ENCODE results near the gene CD200R1.

Gene CD200R1

DNA sequence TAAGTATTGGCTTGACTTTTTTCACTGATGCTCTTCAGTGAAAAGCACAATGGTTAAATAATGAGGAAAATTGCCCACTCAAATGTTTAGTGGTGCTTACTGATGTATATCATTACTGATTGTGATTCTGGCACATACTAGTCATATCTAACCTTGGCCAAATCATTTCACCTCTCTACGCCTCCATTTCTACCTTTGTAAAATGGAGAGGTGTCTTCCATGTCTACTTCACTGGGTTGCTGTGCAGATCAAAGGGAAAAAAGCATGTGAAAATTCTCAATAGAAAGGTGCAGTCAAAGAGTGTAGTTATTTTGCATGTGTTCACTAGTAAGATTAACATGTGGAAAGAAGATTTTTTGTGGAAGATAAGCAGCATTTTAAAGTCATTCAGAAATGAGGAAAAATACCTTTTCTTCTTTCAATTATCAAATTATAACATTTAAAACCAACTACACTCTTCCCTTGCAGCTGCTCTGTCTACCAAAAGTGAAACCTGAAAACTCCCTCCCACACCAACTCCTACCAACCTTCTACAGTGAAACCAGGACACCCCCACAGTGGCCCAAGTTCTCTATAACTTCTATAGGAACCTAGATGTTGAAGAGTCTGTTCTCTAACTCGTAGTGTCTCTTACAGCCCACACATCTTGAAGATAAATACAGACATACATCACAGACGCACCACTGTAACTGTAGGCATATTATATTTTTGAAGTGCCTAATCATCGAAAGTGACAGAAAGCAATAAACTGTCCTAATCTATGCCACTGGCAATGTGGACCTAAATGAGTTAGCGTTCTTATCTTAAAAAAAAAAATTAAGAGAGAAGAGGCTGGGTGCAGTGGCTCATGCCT is 1.4 kb downstream of the CD200R1 start:
- DNase-seq: no peak

DNA sequence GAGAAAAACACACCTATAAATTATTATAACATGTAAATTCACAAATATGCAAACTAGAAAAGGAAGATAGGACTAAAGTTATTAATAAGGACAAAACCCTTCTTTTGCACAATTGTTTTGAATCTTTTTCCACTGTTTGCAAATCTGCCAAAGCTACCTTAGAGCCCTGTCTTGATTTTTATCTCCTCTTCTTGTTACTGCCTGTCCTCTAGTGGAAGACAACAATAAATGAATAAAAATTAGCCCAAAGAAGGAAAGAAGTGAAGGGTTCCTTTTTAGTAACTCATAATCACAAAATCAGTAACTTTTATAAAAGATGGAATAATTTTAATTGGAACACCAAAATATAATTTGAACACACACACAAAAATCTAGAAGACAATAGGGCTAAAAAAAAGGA is 2.7 kb downstream of the CD200R1 start:
- no peak for DNase-seq

DNA sequence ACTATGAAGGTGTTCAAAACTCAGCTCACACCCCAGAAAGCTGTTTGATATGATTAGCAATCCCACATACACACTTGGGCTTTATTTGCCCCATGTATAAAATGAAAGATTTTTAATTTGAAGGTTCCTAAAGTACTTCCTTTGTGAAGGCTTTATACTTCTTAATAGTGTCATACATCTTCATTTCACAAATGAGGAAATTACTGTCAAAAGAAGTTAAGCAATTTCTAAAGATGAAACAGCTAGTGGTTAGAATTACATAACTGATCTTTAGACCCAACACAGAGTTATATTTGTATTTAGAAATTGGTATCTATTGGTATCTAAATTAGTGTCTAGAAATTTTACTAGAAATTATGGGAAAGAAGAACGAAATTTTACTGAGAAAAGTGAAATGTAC is 7.1 kb downstream of the CD200R1 start:
- no peak for DNase-seq

DNA sequence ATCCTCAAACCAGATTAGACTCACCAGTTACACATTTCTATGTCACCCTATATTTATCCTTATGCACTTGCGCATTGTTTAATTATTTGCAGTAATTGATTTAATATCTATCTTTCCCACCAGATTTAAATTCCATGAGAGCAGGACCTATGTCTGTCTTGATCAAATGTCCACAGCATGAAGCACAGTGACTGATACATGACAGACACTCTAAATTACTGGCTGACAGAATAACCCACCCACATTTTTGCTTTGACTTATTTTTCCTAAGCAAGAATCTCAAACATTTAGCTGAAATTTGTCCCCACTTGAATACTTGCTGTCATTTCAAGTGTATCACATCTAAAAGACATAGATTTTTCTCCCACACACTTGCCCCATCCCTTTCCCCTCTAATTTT is 7.5 kb downstream of the CD200R1 start:
- no peak for DNase-seq

DNA sequence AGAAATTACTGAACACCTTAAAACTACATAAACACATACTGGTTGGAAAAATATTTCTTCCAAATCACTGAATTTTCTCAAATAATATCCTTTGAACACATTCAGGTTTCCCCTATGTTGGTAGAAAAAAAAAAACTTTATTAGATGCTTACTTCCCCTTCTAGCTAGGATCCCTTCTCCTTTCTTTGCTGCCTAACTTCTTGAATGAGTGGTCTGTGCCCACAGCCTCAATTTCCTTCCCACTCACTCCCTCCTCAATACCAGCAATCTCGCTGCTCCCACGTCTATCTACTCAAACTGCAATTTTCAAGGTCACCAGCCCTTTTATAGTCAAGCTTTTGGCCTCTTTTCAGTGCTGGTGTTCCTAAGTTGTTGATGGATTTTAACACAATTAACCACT is 8.3 kb downstream of the CD200R1 start:
- DNase-seq: no peak

DNA sequence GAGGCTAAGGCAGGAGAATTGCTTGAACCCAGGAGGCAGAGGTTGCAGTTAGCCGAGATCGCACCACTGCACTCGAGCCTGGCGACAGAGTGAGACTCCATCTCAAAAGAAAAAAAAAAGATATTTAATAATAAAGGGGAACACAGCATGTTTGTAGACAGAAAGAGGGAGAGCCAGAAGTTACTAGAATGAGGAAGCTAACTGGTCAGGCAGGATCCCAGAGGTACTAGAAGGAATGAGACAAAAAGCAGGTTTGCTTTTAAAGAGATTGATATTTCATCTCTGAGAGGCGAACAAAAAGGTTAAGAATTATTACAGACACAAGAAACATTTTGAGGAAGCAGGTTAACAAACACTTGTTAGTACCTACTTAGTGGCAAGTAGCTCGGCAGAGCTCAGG is 9.2 kb downstream of the CD200R1 start:
- no peak for DNase-seq

DNA sequence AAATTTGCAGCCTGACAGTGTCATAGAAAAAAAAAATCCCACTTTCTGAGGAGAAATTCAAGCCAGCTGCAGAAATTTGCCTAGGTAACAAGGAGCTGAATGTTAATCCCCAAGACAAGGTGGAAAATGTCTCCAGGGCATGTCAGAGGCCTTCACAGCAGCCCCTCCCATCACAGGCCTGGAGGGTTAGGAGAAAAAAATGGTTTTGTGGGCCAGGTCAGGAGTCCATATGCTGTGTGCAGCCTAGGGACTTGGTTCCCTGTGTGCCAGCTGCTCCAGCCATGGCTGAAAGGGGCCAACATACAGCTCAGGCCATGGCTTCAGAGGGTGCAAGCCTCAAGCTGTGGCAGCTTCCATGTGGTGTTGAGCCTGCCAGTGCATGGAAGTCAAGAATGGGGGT is 11.2 kb downstream of the CD200R1 start:
- DNase-seq: no peak

DNA sequence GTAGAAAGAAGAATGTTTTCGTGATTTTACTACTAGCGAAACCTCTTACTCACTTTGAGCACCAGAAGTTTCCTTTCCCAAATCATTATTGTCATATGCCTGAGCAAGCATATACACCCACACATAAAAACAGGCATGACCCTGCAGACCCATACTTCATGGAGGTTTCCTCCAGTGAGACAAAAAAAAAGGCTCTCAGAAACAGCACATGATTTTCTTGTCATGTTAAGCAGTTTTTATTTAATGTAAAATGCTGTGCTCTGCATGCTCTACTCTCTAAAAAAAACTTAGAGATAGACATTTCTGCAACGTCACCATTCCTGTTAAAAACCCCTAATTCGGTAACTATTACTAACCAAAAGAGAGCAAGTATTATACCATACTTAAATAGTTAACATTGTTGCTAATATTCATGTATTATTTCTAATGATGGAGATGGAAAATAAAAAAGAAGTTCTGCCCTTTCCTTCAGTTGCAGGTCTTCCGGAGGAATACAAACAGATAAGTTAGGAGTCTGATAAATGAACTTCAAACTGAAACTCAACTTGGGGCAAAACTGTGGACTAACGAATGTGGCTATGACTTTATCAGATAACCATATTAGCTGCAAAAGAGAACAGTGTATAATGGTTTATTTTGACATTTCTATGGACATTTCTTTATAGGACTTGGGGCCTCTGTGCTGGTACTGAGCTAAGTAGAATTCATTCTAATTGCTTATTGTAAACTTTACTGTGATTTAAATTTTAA is 15.9 kb downstream of the CD200R1 start:
- no peak for DNase-seq

DNA sequence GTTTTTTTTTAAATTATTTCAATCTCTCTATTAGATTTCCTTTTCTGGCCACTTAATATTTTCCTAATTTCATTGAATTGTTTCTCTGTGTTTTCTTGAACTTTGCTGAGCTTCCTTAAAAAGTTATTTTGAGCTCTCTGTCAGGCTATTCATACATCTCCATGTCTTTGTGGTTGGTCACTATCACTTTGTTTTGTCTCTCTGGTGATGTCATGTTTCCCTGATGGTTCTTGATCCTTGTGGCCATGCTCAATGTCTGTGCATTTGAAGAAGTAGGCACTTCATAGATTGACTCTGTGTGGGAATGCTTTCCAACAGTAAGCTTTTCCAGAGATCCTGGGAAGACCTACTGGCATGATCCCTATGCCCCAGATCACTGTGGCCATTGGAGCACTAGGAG is 18.6 kb downstream of the CD200R1 start:
- DNase-seq: no peak

DNA sequence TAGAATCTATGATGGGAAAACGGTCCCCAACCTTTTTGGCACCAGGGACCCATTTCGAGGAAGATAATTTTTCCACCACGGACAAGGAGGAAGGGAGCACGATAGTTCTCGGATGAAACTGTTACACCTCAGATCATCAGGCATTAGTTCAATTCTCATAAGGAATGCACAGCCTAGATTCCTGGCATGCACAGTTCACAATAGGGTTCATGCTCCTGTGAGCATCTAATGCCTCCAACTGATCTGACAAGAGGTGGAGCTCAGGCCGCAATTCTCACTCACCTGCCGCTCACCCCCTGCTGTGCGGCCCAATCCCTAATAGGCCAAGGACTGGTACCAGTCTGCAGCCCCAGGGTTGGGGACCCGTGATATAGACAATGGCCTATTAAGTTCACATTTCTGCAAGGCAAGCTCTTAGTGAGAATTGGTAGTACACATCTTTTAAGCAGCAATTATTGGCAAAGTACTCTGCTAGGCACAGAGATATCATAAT is 26.5 kb downstream of the CD200R1 start:
- DNase-seq: no peak

DNA sequence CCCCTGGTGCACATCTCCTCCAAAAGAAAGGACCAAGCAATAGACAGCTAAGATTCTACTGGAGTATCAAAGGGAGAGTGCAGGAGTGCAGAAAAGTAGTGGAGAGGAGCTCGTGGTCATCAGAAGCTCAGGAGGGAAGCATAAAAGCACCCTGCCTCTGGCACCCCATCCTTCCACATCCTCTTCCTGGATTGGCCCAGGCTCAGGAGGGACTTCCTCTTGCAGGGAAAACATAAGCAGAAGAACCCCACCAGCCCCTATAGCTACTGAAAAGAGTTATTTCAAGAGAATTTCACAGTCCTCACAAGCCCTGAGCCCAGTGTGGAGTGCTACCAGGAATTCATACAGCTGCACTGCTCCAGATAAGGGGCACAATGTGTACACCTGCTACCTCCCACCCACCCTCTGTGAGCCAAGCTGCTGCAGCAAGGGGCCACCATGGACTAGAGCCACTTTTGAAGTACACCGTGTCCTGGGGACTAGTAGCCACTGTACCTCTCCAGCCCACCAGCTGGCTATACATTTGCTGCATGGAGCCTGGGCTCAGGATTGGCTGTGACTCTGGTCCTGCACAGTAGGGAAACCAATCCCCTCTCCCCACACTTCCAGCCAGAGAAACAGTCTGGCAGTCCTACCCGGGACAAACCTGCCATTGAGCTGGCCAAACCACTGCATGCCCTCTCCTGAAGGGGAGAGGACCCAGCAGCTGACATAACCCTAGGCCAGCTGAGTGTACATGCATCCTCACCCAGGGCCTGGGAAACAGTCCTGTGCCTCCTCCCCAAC is 43.0 kb downstream of the CD200R1 start:
- no peak for DNase-seq

DNA sequence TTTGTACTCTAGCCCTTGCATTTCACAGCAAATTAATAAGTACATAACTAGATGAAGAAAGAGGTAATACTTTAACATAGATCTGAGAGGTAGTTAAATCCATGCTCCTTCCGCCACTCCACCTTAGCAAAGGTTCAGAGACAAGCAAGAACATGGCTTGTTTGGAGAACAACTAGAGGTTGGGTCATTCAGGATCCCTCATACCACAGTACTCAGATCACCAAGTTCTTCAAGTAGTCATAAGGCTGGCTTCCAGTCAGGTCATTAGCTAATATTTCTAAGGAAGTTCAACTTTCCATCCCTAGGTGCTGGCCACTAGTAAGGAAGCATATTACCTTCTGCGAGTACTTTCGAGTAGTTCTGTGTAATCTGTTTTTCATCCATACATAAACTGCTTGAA is 44.1 kb downstream of the CD200R1 start:
- DNase-seq: no peak

DNA sequence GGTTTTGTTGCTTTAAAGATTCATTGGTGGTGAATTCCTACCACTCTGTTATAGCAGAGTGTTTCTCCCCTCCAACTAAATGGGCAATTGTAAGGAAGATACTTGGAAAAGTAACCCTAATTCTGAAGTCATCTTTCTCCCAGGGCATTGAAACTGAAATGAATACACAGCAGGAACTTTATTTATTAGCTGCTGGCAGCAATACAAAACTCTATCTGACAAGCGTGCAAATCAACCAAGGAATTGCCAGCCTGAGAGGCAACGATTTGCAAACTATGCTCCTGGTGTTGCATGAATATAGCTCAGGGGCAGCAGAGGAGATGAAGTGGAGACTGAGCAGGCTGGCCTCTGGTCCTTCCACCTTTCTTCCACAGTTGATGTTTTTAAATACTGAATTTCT is 48.9 kb downstream of the CD200R1 start:
- DNase-seq: no peak

DNA sequence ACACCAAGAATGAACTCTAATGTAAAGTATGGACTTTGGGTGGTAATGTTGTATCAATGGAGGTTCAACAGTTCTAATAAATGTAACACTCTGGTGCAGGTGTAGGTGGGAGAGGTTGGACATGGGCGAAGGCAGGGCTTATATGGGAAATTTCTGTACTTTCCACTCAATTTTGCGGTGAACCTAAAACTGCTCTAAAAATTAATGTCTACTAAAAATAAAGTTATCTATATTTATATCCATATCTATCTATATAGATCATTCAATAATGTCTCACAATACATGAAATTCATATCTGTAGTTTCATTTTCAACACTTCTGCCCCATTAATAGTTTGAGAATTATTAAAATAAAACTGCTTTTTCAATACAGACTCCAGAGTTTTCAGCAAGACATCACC is 49.3 kb downstream of the CD200R1 start:
- no peak for DNase-seq

DNA sequence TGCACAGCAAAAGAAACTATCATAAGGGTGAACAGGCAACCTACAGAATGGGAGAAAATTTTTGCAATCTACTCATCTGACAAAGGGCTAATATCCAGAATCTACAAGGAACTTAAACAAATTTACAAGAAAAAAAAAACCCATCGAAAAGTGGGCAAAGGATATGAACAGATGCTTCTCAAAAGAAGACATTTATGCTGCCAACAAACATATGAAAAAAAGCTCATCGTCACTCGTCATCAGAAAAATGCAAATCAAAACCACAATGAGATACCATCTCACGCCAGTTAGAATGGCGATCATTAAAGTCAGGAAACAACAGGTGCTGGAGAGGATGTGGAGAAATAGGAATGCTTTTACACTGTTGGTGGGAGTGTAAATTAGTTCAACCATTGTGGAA is 55.4 kb downstream of the CD200R1 start:
- peak in 1 of 2 experiments; percentile 14 for DNase-seq

DNA sequence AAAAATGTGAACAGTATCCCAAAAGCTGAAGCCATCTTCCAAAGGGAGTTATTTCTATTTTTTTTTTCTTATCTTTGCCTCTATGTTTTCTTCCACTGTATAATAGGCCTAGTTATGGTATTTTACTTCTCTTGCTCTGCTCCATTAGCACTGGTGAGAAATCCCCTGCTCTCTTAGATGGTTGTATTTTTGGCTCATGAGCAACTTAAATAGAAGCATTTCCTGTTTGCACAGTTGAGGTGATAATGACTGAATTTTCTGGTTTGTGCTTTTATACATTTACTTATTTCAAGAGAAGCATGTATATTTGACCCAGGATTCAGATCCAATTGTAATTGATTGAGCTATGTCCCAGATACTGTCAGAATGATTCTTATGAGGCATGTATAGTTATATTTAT is 66.7 kb downstream of the CD200R1 start:
- no peak for DNase-seq

DNA sequence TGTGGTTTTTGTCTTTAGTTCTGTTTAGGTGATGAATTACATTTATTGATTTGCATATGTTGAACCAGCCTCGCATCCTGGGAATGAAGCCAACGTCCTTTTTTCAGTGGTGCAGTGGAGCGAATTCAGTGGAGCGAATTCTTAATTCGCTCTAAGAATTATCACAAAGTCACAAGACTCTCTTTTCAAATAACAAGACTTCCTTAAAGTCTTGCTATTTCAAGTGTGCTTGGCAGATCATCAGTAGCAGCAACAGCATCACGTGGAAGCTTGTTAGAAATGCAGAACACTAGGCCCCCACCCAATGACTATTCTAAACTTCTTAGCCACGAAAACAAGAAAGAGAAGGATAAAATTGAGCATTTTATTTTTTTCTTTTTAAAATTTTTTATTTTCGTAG is 70.1 kb downstream of the CD200R1 start:
- DNase-seq: peak in 1 of 2 experiments; percentile 9

DNA sequence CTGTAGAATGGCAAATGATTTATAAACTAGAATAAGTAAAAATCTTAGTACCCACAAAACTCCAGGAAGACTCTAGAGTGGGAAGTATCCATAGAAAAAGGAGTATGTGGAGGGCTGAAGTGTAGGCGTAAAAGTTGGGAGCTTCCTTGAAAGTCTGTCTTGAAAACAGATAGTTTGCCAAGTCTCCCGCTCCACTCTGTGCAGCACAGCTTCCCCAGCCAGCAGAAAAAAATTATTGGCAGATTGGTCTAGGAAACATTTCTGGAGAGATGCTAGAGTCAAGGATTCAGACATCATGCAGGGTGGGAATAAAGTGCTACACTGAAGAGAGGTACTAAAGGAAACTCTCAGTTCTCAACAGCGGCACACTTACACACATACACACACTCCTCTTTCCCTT is 74.8 kb downstream of the CD200R1 start:
- no peak for DNase-seq

DNA sequence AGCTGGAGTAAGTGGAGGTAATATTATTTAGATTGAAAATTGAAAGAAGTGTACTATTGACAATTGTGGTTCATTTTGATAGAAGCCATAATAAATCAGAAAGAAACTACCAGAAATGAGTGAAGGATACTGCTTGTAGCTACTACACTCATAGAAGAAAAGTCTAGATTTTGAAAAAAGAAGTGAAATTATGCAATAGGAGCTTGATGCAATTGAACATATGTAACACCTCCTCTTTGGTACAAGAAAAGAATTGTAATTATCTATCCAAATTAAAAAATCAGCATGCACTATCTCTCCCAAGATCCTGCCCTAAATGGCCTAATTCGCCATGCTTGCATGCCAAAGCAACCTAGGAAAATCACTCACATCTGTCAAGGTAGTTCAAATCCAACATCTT is 77.1 kb downstream of the CD200R1 start:
- no peak for DNase-seq

DNA sequence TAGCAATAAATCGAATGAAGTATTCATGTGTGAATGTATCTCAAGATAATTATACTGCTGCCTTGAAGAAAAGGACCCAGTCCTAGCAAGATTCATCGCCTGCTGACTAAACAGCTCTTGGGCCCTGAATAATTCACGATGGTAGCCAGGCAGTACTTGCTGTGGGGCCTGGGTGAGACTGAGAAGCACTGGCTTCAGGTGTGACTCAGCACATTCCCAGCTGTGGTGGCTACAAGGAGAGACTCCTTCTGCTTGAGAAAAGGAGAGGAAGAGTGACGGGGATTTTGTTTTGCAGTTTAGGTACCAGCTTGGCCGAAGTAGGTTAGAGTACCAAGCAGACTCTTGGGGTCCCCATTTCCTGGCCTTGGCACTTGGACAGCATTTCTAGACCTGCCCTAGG is 80.6 kb downstream of the CD200R1 start:
- DNase-seq: no peak

DNA sequence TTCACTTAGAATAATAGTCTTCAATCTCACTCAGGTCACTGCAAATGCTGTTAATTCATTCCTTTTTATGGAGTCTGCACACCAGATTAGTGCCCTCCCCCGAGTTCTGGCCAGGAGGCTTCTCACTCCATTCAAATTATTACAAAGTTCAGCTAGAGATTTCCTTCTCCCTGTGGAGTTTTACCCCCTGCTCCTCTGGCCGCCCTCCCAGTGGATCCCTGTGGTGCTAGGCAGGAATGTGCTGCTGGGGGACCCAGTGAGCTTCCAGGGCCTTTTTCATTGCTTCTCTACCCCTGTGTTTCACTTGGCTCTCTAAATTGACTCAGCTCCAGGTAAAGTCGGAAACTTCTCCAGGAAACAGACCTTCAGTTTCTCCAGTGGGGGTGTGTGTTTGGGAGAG is 85.5 kb downstream of the CD200R1 start:
- DNase-seq: no peak

DNA sequence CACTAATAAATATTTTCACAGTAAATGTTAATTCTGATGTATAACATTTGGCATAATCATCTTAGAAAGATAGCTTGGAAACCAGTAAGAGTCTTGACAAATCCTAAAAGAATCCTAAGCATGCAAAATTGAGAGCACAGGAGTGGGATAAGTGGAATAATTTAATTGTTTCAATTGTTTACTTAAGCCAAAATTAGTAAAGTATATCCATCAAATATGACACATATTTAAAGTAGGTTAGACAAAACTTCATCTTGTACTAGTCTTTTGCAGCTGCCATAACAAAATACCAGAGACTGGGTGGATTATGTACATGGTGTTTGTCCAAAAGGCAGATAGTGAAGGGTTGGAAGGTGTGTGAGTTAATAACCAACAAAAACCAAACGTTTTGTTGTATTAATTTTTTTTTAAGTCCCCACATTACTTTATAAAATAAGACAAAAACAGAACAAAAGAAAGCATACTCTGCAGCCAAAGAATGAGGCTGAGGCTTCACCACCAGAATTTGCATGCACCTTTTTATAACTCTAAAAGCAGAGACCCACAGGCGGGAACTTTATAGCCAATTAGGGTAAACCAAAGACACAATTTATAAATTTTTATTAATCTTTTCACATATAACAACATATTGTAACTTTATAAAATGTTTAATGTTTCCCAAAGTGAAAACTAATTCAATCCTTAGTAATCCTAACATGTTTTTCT is 86.4 kb downstream of the CD200R1 start:
- DNase-seq: no peak

Data from NCI-H526 (cell line).